GM21825 (cell line): Measurements from ENCODE around the gene FAF1.

Source experiments
- ATAC-seq: cut with Tn5 transposase; IDR thresholded peaks from one replicate; pipeline ENCODE4 v1.9.1; 2021; ENCODE audit warnings: mild to moderate bottlenecking, moderate library complexity; ENCODE audit not compliant: unreplicated experiment

The FAF1 gene

DNA sequence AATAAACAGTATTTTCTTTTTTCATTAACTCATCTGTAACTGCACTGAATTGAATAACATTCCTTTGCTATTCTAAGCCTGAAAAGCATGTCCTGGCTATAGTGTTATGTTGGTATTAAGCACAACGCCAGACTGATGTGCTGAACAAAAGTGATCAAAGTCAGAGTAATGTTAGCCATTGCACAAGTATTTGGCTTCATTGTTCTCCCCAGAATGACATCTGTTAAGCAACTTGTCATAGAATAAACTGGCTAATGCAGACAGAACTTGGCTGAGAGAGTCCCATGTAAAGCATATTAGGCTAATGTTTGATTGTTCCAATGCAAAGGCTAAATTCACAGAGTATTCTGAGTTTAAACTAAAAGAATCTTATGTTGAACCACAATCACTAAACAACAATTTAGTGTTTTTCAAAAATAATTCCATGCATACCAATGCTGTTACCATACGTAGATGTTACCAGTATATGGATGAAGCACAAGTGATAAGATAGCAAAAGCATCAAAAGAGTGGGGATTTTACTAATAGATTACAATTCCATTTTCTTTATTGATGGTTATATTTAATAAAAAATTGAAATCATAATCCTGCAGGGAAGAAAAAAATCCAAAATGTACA is 301.5 kb downstream of the FAF1 start:
- ATAC-seq: no peak

DNA sequence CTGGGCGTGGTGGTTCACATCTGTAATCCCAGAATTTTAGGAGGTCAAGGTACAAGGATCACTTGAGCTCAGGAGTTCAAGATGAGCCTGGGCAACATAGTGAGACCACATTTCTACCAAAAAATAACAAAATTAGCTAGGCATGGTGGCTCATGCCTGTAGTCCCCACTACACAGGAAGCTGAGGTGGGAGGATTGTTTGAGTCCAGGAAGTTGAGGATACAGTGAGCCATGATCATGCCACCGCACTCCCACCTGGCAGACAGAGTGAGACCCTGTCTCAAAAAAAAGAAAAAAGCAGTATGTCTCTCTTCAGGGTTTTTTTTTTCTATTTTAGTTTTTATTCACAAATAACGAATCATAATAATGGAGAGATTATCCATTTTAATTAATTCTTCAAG is 303.1 kb downstream of the FAF1 start:
- ATAC-seq: no peak

DNA sequence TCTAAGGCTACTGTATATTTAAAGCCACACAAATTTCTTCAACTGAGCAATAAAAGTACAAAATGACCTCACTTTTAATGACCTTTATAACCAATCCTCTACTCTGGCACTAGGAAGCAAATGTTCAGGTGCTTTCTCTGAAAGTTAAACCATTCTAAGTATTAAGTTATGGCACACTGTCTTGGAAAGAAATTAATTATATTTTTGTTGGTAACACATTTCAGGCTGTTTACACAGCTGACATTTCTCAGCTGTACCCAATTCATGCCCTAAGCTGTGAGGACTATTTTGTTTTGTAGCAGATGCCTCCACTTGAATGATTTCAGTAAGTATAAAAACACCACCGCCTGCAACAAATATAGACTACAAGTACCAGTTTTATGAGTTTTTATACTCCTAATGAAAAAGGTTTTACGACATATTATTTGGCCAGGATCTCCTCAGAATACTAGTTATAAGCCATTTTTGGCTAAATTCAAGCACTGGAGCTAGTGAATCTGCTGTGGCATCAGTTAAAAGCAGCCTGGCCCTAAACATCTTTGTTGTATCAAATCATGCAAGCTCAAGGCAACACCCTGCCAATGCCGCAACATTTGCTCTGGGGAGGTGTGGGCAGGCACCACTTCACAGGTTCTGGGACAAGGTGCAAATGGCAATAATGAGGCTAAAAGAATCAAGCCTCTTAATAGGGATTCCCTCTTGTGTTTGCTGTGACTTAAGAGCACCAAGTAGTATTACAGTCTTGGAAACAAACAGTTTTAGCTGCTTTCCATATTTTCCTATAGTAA is 308.4 kb downstream of the FAF1 start:
- ATAC-seq: no peak

- no peak for ATAC-seq
Observed at GRCh38 chr1:50646526-50646925, 313.5 kb downstream of the FAF1 start.

GRCh38 chr1:50645139-50645538 is 314.9 kb downstream of the FAF1 start:
- ATAC-seq: no peak

- ATAC-seq: no peak
Observed at GRCh38 chr1:50644447-50645105, 315.5 kb downstream of the FAF1 start.

DNA sequence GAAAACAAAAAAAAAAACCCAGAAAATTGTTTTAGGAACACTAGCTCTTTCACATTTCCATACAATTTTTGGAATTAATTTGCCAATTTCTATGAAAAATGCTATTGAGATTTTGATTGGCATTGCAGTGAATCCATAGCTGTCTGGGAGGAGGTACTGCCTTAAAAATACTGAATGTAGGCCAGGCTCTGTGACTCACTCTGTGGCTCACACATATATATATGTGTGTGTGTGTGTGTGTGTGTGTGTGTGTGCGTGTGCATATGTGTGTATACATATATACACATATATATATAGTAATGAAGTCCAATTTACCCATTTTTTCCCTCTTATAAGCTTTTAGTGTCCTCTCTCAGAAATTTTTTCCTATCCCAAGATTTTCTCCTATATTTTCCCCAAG is 322.6 kb downstream of the FAF1 start:
- no peak for ATAC-seq

- ATAC-seq: no peak
Observed at GRCh38 chr1:50634251-50634650, 325.8 kb downstream of the FAF1 start.

DNA sequence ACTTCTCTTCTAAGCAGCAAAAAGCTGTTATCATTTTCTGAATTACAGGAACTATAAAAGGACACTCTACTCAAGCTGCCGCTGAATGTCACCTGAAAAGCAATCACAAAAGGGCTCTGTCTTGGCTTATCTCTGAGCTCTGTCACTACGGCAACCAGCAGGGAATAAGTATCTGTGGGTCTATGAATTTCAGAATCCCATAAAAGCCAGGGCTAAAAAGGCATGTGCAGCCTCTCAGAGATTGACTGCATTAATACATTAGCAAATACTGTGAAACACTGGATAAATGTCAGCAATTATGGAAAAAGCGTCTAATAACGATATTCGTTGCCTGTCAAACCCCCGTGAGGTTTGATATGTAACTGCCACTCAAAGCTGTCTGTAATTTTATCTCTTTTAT is 326.6 kb downstream of the FAF1 start:
- no peak for ATAC-seq

GRCh38 chr1:50631161-50631560 is 328.9 kb downstream of the FAF1 start:
- no peak for ATAC-seq

GRCh38 chr1:50622259-50622658 is 337.8 kb downstream of the FAF1 start:
- ATAC-seq: no peak

GRCh38 chr1:50620680-50621329 is 339.3 kb downstream of the FAF1 start:
- no peak for ATAC-seq

DNA sequence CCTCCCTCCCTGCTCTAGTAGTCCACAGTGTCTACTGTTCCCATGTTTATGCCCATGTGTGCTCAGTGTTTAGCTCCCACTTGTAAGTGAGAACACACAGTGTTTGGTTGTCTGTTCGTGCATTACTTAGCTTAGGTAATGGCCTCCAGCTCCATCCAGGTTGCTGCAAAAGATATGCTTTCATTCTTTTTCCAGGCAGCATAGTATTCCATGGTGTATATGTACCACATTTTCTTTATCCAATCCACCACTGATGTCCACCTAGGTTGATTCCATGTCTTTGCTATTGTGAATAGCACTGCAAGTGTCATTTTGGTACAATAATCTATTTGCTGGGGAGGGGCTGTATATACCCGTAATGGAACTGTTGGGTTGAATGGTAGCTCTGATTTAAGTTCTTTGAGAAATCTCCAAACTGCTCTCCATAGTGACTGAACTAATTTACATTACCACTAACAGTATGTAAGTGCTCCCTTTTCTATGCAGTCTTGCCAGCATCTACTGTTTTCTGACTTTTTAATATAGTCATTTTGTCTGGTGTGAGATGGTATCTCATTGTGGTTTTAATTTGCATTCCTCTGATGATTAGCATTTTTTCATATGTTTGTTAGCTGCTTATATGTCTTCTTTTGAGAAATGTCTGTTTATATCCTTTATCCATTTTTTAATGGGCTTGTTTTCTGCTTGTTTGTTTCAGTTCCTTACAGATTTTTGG is 344.9 kb downstream of the FAF1 start:
- no peak for ATAC-seq

- no peak for ATAC-seq
Observed at GRCh38 chr1:50611675-50612074, 348.4 kb downstream of the FAF1 start.

DNA sequence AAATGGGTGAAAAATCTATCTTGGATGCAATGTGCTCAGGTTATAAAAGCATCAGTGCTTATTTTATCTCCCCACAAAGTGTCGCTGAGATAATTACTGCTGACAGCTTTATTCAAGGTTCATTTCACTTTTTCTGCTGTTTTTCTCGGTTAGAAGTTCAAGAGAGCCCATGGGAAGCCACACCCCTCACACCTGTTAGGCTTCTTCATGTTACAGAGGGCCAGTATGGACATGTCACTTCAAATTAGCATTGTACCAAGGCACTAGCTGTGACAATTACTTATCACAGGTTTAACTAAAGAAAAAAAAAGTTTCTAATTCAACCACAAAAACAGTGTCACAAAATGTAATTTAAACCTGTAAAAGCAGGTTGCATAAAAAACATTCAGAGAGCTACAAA is 349.5 kb downstream of the FAF1 start:
- ATAC-seq: no peak

- no peak for ATAC-seq
Observed at GRCh38 chr1:50609508-50609907, 350.6 kb downstream of the FAF1 start.

DNA sequence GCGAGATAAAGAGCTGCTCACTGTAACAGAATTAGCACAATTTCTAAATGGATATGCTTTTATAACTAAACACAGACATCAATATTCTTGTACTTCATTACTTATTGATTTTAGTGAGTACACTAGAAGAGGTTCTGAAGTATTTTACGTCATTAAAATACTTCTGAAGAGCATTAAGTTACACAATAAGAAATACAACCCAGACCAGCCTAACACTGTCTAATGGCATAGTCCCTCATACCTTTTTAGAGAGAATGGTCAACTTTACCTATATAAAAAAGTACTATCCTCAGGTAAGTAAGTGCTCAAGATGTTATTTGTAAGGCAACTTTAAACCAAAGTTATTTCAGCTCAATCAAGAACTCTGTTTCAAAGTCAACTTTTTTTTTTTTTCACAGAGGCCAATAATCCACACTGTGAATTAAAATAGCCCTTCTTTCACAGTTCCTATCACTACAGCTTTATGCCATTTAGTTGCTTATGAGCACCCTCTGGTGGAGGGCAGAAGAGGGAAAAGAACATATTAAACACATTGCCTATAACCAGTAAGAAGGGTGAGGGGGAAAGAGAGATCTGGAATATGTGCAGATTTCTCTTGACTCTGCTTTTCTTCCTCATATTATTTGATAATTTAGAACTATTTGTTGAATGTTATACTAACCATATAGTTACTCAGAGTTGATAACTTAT is 354.7 kb downstream of the FAF1 start:
- ATAC-seq: no peak

GRCh38 chr1:50604580-50604979 is 355.5 kb downstream of the FAF1 start:
- no peak for ATAC-seq

GRCh38 chr1:50603274-50604271 is 356.5 kb downstream of the FAF1 start:
- ATAC-seq: no peak
